ENCODE measurements around the gene SASH1. TPM values are rescaled to one million over a fixed set of nuclear protein-coding genes. Genes with fewer than 3 reads are reported as not detected.

SASH1 gene
- total and polyA plus RNA-seq, 2 donors (not counting 3 experiments of a cell fraction or from before 2014, with no cell fraction given), result 18.5 to 103 TPM

DNA sequence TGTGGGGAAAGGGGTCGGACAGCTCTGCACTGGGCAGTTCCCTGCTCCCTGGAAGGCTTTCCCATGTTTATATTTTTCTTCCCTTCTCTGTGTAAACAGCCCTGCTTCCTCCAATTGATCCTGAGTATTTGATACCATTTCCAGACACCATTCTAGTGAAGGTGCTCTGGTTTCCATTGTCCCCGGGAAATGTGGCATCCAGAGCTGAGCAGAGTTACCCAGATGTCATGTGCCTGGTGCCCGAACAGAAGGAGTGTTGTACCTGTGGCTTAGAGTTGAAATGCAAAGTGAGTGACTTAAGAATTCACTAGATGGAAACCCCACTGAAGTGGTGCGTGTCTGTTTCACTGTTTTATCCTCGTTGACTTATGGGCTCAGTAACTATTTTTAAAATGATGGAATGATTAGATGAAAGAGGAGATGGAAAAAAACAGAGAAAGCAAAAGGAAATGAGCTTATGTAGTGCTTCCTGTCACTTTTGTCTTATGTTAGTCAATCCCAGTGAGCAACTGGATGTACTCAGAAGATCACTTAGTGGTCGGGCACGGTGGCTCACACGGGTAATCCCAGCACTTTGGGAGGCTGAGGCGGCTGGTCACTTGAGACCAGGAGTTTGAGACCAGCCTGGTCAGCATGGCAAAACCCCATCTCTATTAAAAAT is 83.8 kb downstream of the SASH1 start:
- peak; percentile 86 for DNase-seq (ENCODE audit: low read depth, low spot score)
- TSS peak; percentile 55 for BruUV-seq (replicated peaks)
- TF ChIP-seq GATA2 (IDR thresholded peaks at IDR 0.05; ENCODE audit: insufficient read depth, insufficient read length, low read depth, low read length) (peak; percentile 67), POLR2AphosphoS5 (IDR thresholded peaks at IDR 0.05; ENCODE audit: insufficient read depth, low read depth, low read length) (no peak), JUN (IDR thresholded peaks at IDR 0.05; ENCODE audit: borderline replicate concordance, insufficient read depth, insufficient read length, low read depth) (peak; percentile 9)
- no peak overlapping the region for H2AFZ ChIP-seq (ENCODE audit: low read depth, low read length)
- peak overlapping the region; percentile 65 for H3K4me2 ChIP-seq (ENCODE audit: insufficient read depth, low read length)
- peak overlapping the region; percentile 87 for H3K27ac ChIP-seq (ENCODE audit: insufficient read depth, low read depth, low read length)
- no peaks in the 10 kb centered on the region for H3K9me1 ChIP-seq (replicated peaks; ENCODE audit: control insufficient read depth, extremely low read depth, insufficient read depth, low read length)
- no peaks in the 10 kb centered on the region for H4K20me1 ChIP-seq (replicated peaks; ENCODE audit: control insufficient read depth, extremely low read depth, insufficient read depth, low read length)
- ChIA-PET CTCF (interaction anchor here (1.2 to 1.4 kb wide), 2 partner anchors 12 to 22 kb away, joined by 3 read pairs; no protein-coding TSS in a partner anchor), POLR2A (interaction anchor here (0.5 to 0.9 kb wide), 2 partner anchors 10 to 87 kb away, joined by 3 to 6 read pairs; no protein-coding TSS in a partner anchor)
- no peaks in the 10 kb centered on the region for H3K9me3 ChIP-seq (replicated peaks; ENCODE audit: control insufficient read depth, insufficient read depth, low read length)
- peak overlapping the region; percentile 55 for H3K9ac ChIP-seq (replicated peaks; ENCODE audit: extremely low read depth, insufficient read depth, low read length)
- H3K36me3 ChIP-seq (ENCODE audit: control insufficient read depth in 2 of 2, extremely low read depth in 1 of 2, insufficient read depth in 2 of 2, low read length in 2 of 2), result no peaks in the 10 kb centered on the region
- dilution Hi-C loops (cut with MboI; ENCODE audit: extremely low pct_ligation_motif_present, low sequenced_read_pairs) (no loop called here), intact Hi-C loops (cut with micrococcal nuclease) (loop anchor here (1.0 kb wide), 4 partner anchors 15 to 59 kb away; no protein-coding TSS in a partner anchor)
- peaks cover 52% of the 10 kb centered on the region for H3K4me1 ChIP-seq (ENCODE audit: control insufficient read depth, extremely low read depth, insufficient read depth, low read length)
- no peaks in the 10 kb centered on the region for H3K27me3 ChIP-seq (ENCODE audit: control insufficient read depth in 2 of 2, insufficient read depth in 2 of 2, low read length in 2 of 2)
- H3K79me2 ChIP-seq (ENCODE audit: control insufficient read depth, insufficient read depth, low read length), result peaks cover 74% of the 10 kb centered on the region
- peak overlapping the region in 1 of 3 experiments; percentile 2 for H3K4me3 ChIP-seq (replicated peaks in 1 of 3; ENCODE audit: insufficient read depth in 1 of 3, low read depth in 1 of 3, low read length in 3 of 3)
- FAIRE-seq, result peak; percentile 77

DNA sequence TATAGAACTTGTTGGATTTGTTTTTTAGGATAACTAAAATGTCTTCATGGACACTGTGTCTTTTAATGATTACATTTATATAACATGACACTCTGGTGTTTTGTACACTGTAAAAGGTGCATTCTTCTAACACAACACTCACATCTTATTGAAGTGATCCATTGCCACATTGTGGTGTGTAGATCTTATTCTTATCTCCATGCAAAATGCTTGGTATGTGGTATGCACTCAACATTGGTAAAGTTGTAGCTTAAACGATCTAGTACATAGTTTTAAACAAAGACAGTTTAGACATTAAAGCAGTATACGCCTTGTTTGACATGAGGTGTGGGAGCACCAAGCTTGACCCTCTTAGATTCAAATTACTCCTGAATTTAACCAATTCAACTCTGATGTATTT is 84.7 kb downstream of the SASH1 start:
- Histone ChIP-seq H3K4me3 (replicated peaks in 1 of 3; ENCODE audit: insufficient read depth in 1 of 3, low read depth in 1 of 3, low read length in 3 of 3) (no peak overlapping the region), H3K4me1 (ENCODE audit: control insufficient read depth, extremely low read depth, insufficient read depth, low read length) (peaks cover 50% of the 10 kb centered on the region), H4K20me1 (replicated peaks; ENCODE audit: control insufficient read depth, extremely low read depth, insufficient read depth, low read length) (no peaks in the 10 kb centered on the region), H3K9ac (replicated peaks; ENCODE audit: extremely low read depth, insufficient read depth, low read length) (peak overlapping the region; percentile 55), H3K79me2 (ENCODE audit: control insufficient read depth, insufficient read depth, low read length) (peaks cover 73% of the 10 kb centered on the region), H3K36me3 (ENCODE audit: control insufficient read depth in 2 of 2, extremely low read depth in 1 of 2, insufficient read depth in 2 of 2, low read length in 2 of 2) (no peaks in the 10 kb centered on the region), H3K9me3 (replicated peaks; ENCODE audit: control insufficient read depth, insufficient read depth, low read length) (no peaks in the 10 kb centered on the region), H3K9me1 (replicated peaks; ENCODE audit: control insufficient read depth, extremely low read depth, insufficient read depth, low read length) (no peaks in the 10 kb centered on the region), H3K27ac (ENCODE audit: insufficient read depth, low read depth, low read length) (peak overlapping the region; percentile 87), H3K4me2 (ENCODE audit: insufficient read depth, low read length) (no peak overlapping the region), H3K27me3 (ENCODE audit: control insufficient read depth in 2 of 2, insufficient read depth in 2 of 2, low read length in 2 of 2) (no peaks in the 10 kb centered on the region), H2AFZ (ENCODE audit: low read depth, low read length) (no peak overlapping the region)
- intact Hi-C loops (cut with micrococcal nuclease) (no loop called here), dilution Hi-C loops (cut with MboI; ENCODE audit: extremely low pct_ligation_motif_present, low sequenced_read_pairs) (no loop called here)
- TF ChIP-seq, protein P1, sequence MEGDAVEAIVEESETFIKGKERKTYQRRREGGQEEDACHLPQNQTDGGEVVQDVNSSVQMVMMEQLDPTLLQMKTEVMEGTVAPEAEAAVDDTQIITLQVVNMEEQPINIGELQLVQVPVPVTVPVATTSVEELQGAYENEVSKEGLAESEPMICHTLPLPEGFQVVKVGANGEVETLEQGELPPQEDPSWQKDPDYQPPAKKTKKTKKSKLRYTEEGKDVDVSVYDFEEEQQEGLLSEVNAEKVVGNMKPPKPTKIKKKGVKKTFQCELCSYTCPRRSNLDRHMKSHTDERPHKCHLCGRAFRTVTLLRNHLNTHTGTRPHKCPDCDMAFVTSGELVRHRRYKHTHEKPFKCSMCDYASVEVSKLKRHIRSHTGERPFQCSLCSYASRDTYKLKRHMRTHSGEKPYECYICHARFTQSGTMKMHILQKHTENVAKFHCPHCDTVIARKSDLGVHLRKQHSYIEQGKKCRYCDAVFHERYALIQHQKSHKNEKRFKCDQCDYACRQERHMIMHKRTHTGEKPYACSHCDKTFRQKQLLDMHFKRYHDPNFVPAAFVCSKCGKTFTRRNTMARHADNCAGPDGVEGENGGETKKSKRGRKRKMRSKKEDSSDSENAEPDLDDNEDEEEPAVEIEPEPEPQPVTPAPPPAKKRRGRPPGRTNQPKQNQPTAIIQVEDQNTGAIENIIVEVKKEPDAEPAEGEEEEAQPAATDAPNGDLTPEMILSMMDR (IDR thresholded peaks at IDR 0.05; ENCODE audit: extremely low read depth in 1 of 2, insufficient read depth in 1 of 2, low read depth in 1 of 2, low read length in 2 of 2), result no peak
- TF ChIP-seq GATA2 (IDR thresholded peaks at IDR 0.05; ENCODE audit: insufficient read depth, insufficient read length, low read depth, low read length) (no peak), JUN (IDR thresholded peaks at IDR 0.05; ENCODE audit: borderline replicate concordance, insufficient read depth, insufficient read length, low read depth) (no peak)
- FAIRE-seq (no peak), DNase-seq (ENCODE audit: low read depth, low spot score) (no peak)
- ChIA-PET POLR2A (interaction anchor here (0.9 kb wide), 1 partner anchor 9 kb away, joined by 3 read pairs; no protein-coding TSS in a partner anchor), CTCF (interaction anchor here (0.7 to 1.7 kb wide), 3 partner anchors 14 to 248 kb away, joined by 3 to 5 read pairs (median 4); no protein-coding TSS in a partner anchor)
- BruUV-seq (replicated peaks), result no TSS peak

All from endothelial cell of umbilical vein (primary cell).